GDM1 (cell line): Measurements from ENCODE around the gene FOXO6.

Experiments used
- DNase-seq: peaks from one replicate; lab custom pipeline; 2025; lab: John Stamatoyannopoulos, UW

The FOXO6 gene

GRCh38 chr1:41427122-41427913 lies 66.1 kb downstream of the FOXO6 start:
- DNase-seq: no peak

GRCh38 chr1:41427916-41428737 lies 66.9 kb downstream of the FOXO6 start:
- DNase-seq: peak; percentile 42

DNA sequence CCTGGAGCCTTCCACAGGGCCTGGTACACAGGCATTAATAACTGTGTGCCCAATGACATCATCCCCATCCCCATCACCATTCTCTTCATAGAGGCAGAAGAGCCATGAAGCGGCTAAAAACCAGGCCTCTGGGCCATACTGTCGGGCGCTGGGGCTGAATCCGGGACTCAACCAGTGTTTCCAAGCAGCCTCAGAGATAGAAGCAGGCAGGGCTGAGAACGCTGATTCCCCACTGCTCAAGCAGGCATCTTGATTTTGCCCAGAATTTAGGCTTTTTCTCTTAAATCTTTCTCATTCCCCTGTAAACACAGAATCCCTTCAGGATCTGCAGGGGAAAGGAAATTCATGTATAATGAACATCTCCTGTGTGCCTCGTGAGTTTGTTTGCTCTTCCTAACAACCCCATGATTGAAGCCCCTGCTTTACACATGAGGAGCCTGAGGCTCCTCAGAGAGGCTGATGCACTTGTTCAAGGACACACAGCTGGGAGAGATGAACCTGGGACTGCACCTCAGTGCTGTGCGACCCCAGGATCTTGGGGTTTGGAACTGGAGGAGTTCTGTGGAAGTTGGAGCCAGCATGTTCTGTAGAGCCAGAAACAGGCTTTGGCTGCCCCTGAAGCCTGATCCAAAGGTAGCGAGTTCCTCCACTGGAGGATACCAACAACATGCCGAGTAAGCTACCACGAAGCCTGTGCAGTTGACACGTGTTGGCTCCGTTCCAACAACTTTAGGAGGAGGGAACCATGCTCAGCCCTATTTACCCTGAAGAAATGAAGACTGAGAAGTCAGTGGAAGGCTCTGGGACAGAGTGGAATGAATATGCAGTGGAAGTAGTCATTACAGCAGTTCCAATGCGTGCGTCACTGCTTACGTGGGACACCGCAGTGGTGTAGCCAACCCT lies 67.8 kb downstream of the FOXO6 start:
- DNase-seq: no peak

DNA sequence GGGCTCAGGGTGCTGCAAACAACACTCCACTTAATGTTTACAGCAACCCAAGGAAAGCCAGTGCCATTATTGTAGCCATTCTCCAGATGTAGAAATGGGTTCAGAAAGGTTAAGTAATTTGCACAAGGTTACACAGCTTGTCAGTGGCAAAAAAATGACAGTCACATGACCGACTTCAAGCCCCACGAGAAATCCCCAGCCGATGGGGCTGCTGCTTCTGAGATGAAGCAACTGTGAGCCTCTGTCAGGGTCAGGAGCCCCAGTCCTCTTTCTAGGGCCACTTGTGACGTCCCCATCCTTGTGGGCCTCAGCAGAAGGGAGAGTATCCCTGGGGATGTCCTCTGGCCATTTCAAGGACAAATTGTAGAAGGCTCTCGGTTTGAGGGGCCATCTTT lies 68.4 kb downstream of the FOXO6 start:
- DNase-seq: no peak

DNA sequence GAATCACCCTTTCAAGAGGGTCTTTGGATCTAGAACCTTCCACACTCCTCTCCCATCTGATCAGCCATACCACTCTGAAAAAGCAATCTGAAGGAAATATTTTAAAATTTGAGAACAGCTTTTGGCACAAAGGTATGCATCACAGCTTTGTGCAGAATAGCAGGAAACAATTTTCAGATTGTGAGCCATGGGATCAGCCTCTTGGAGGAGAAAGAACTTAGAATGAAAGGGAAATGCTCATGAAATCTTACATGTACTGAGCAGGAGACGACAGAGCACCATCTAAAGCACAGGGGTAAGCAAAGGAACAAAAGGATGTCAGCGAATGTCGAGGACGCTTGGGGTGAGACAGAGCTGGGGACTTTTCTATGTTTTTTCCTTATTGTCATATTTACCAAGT lies 68.8 kb downstream of the FOXO6 start:
- DNase-seq: no peak

DNA sequence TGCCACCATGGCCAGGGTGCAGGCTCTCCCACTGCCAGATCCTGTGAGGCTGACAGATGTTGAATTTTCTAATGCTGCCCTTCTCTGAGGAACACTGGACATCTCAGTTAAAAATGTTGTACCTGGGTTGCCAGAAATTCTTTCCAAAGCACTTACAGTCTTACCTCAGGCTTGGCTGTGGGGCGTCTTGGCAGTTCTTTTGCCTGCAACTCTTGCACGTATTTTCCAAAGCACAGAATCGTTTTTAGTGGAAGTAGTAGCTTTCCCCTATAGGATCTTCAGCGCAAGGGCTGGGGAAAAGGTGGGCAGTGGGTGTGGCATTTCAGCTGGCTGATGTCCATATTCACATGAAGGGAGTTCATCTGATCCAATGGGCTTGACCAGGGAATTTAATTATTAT lies 69.3 kb downstream of the FOXO6 start:
- no peak for DNase-seq

GRCh38 chr1:41431490-41432350 lies 70.5 kb downstream of the FOXO6 start:
- DNase-seq: no peak
